K562 (cell line): ENCODE measurements around the gene PARD3B. TPM values are rescaled to one million over a fixed set of nuclear protein-coding genes. Genes with fewer than 3 reads are reported as not detected.

Experiments used
- ATAC-seq: fragments of 200-7000 bp; cut with Tn5 transposase; 3 replicates; pipeline ENCODE4 v1.9.1; 2020; ENCODE audit warnings: moderate library complexity
- BruUV-seq: library from RNA; stranded (reverse); fragments of 400-500 nt; replicated peaks from 2 replicates; lab custom pipeline; 2021; lab: Mats Ljungman, UMichigan
- CTCF ChIA-PET: fragments of 300-600 bp; formaldehyde crosslinking; extraction: SDS; loops from one replicate; lab custom pipeline; 2021; ENCODE audit warnings: low intra/inter-chr PET ratio; lab: Yijun Ruan, JAX
- POLR2A ChIA-PET: fragments of 300-600, 350-650 bp; sonication (Branson Sonifier 250); formaldehyde crosslinking; extraction: SDS; loops from one replicate; lab custom pipeline; 2021; ENCODE audit warnings: antibody characterized with exemption, inconsistent platforms; lab: Yijun Ruan, JAX
- DNase-seq, 4 experiments: peaks; one replicate each; pipeline versions ENCODE4 v3.0.0 to v3.0.0-alpha.2; 2011 to 2018; ENCODE audit warnings: low spot score in 3 of 4, mixed read lengths in 3 of 4; ENCODE audit errors: extremely low read depth in 1 of 4
- FAIRE-seq: peaks from 2 replicates; lab custom pipeline; 2011; peaks lifted over from hg19 to GRCh38; lab: Jason Lieb, UNC
- H2AFZ ChIP-seq: 2 replicates; pipeline ENCODE4 v1.6.0; 2011; ENCODE audit warnings: low read depth, low read length, control low read depth, inconsistent platforms
- H3K27ac ChIP-seq: fragments of 200-600 bp; 3 replicates; pipeline ENCODE4 v1.8.0; 2011; ENCODE audit warnings: low read depth, mild to moderate bottlenecking, control low read depth, inconsistent platforms, low read length, moderate library complexity, mixed read lengths; ENCODE audit errors: extremely low read depth
- H3K27me3 ChIP-seq, 2 experiments: fragments of 300-600 bp in 1 of 2; 2 replicates in 1 of 2; 3 replicates in 1 of 2; pipeline versions ENCODE4 v1.6.0 to v1.8.0; 2011; ENCODE audit warnings: inconsistent platforms in 2 of 2, low read length in 2 of 2, mild to moderate bottlenecking in 1 of 2, mixed read lengths in 1 of 2, moderate library complexity in 1 of 2; ENCODE audit not compliant: control insufficient read depth in 2 of 2, insufficient read depth in 2 of 2
- H3K36me3 ChIP-seq: fragments of 300-600 bp; 3 replicates; pipeline ENCODE4 v1.8.0; 2011; ENCODE audit warnings: mild to moderate bottlenecking, low read length, inconsistent platforms; ENCODE audit not compliant: control insufficient read depth, insufficient read depth
- H3K4me1 ChIP-seq, 2 experiments: fragments of 200-600 bp in 1 of 2; replicated peaks in 1 of 2; 2 replicates in 1 of 2; 3 replicates in 1 of 2; pipeline versions ENCODE4 v1.5.1 to v1.8.0; 2011; ENCODE audit warnings: inconsistent platforms in 2 of 2, low read length in 2 of 2, mild to moderate bottlenecking in 1 of 2, mixed read lengths in 1 of 2, moderate library complexity in 1 of 2; ENCODE audit not compliant: control insufficient read depth in 2 of 2, insufficient read depth in 2 of 2
- H3K4me2 ChIP-seq: 2 replicates; pipeline ENCODE4 v1.6.1; 2011; ENCODE audit warnings: low read length, control low read depth, inconsistent platforms, mixed read lengths; ENCODE audit not compliant: insufficient read depth
- H3K4me3 ChIP-seq: fragments of 200-600 bp; sonication (generic), shearing (Covaris generic); 2 replicates; pipeline ENCODE4 v1.5.1; 2016; ENCODE audit warnings: control low read depth, inconsistent platforms
- H3K79me2 ChIP-seq: fragments of 200-600 bp; 3 replicates; pipeline ENCODE4 v1.8.0; 2011; ENCODE audit warnings: low read length, inconsistent platforms; ENCODE audit not compliant: control insufficient read depth, insufficient read depth
- H3K9ac ChIP-seq, 2 experiments: 2 replicates each; pipeline versions ENCODE4 v1.6.0 to v1.6.1; 2011; ENCODE audit warnings: low read depth in 2 of 2, low read length in 2 of 2, control low read depth in 1 of 2, inconsistent platforms in 1 of 2, mild to moderate bottlenecking in 1 of 2, mixed read lengths in 1 of 2; ENCODE audit not compliant: insufficient read depth in 1 of 2
- H3K9me1 ChIP-seq: one replicate; pipeline ENCODE4 v1.6.0; 2011; ENCODE audit warnings: inconsistent platforms, mild to moderate bottlenecking, low read length, moderate library complexity; ENCODE audit not compliant: control insufficient read depth, insufficient read depth
- H3K9me3 ChIP-seq: replicated peaks from 2 replicates; pipeline ENCODE4 v1.5.1; 2011; ENCODE audit warnings: low read depth, low read length, inconsistent platforms; ENCODE audit not compliant: control insufficient read depth, insufficient read depth
- H4K20me1 ChIP-seq: replicated peaks from 2 replicates; pipeline ENCODE4 v1.6.1; 2011; ENCODE audit warnings: low read length, inconsistent platforms, mixed read lengths; ENCODE audit not compliant: control insufficient read depth, insufficient read depth
- BACH1 ChIP-seq: fragments of 200-800 bp; sonication (Bioruptor generic); IDR thresholded peaks from 2 replicates; pipeline ENCODE4 v1.6.1; 2016; ENCODE audit warnings: missing genetic modification characterization, missing compliant biosample characterization
- CBFB ChIP-seq: sonication (generic); formaldehyde crosslinking; IDR thresholded peaks from 2 replicates; pipeline ENCODE4 v1.4.0; 2020; ENCODE audit warnings: mild to moderate bottlenecking, missing genetic modification reagents
- CHD2 ChIP-seq: IDR thresholded peaks from 2 replicates; pipeline ENCODE4 v1.6.1; 2011; ENCODE audit warnings: low read depth, low read length
- CREM ChIP-seq: IDR thresholded peaks from 2 replicates; pipeline ENCODE4 v1.6.1; 2014; ENCODE audit warnings: antibody characterized with exemption, low read depth
- DDX20 ChIP-seq: fragments of 450-650 bp; IDR thresholded peaks from 2 replicates; pipeline ENCODE4 v1.6.1; 2016; ENCODE audit warnings: missing genetic modification characterization, low read depth, mild to moderate bottlenecking, missing compliant biosample characterization, moderate library complexity
- FOSL1 ChIP-seq: fragments of 200-800 bp; sonication (Bioruptor generic); conservative IDR thresholded peaks from 2 replicates; pipeline ENCODE4 v1.6.1; 2016; ENCODE audit warnings: missing genetic modification characterization, missing compliant biosample characterization
- FOXJ2 ChIP-seq: fragments of 200-800 bp; sonication (Bioruptor generic); IDR thresholded peaks from 2 replicates; pipeline ENCODE4 v1.6.1; 2016; ENCODE audit warnings: missing genetic modification characterization, missing compliant biosample characterization
- FOXP1 ChIP-seq: sonication (generic); formaldehyde crosslinking; IDR thresholded peaks from 2 replicates; pipeline ENCODE4 v1.8.0; 2022; ENCODE audit warnings: mild to moderate bottlenecking, missing genetic modification reagents
- GABPB1 ChIP-seq: sonication (generic); formaldehyde crosslinking; IDR thresholded peaks from 2 replicates; pipeline ENCODE4 v1.8.0; 2022; ENCODE audit warnings: mild to moderate bottlenecking, missing genetic modification reagents
- GABPB2 ChIP-seq: fragments of 250-450 bp; sonication (Bioruptor Pico); conservative IDR thresholded peaks from 2 replicates; pipeline ENCODE4 v1.5.1; 2021; ENCODE audit warnings: mild to moderate bottlenecking
- GTF2F1 ChIP-seq: IDR thresholded peaks from 2 replicates; pipeline ENCODE4 v1.6.1; 2011; ENCODE audit warnings: low read depth, low read length, improper control_type of control experiment
- MECOM ChIP-seq: fragments of 250-450 bp; sonication (Bioruptor Pico); IDR thresholded peaks from 2 replicates; pipeline ENCODE4 v1.8.0; 2022; ENCODE audit warnings: inconsistent platforms
- MLX ChIP-seq, 2 experiments: fragments of 450-650 bp in 1 of 2; sonication (generic) in 1 of 2; formaldehyde crosslinking; conservative IDR thresholded peaks; 2 replicates each; pipeline versions ENCODE4 v1.4.0 to v1.8.1; 2020 to 2022; ENCODE audit warnings: mild to moderate bottlenecking in 1 of 2, missing genetic modification reagents in 1 of 2
- NCOA6 ChIP-seq: fragments of 450-650 bp; IDR thresholded peaks from 2 replicates; pipeline ENCODE4 v1.6.1; 2017; ENCODE audit warnings: mild to moderate bottlenecking
- TCF7L2 ChIP-seq: fragments of 150-350 bp; IDR thresholded peaks from 2 replicates; pipeline ENCODE4 v1.6.1; 2016; ENCODE audit warnings: low read depth, mild to moderate bottlenecking, low read length, moderate library complexity
- ZFX ChIP-seq: sonication (generic); formaldehyde crosslinking; IDR thresholded peaks from 2 replicates; pipeline ENCODE4 v1.8.0; 2022; ENCODE audit warnings: mild to moderate bottlenecking, missing genetic modification reagents, moderate library complexity
- ZKSCAN8 ChIP-seq: fragments of 200-800 bp; sonication (Bioruptor generic); IDR thresholded peaks from 2 replicates; pipeline ENCODE4 v1.6.1; 2016; ENCODE audit warnings: missing genetic modification characterization, missing compliant biosample characterization
- ZNF589 ChIP-seq: fragments of 200-800 bp; sonication (Bioruptor generic); IDR thresholded peaks from 2 replicates; pipeline ENCODE4 v1.6.1; 2016; ENCODE audit warnings: low read depth, missing genetic modification characterization, missing compliant biosample characterization
- in situ Hi-C: fragments of 300-500 bp; cut with MboI; formaldehyde crosslinking; loops from 4 replicates; pipeline ENCODE4 v1.15.0; 2018; ENCODE audit warnings: inconsistent platforms, mixed read lengths
- intact Hi-C: fragments of 100-400 bp; cut with micrococcal nuclease; formaldehyde crosslinking; loops from 2 replicates; pipeline ENCODE4 v1.14.2; 2022
- polyA plus RNA-seq, 8 experiments: library from polyadenylated mRNA; depleted of rRNA in 4 of 8; stranded (reverse) in 5 of 8; unstranded in 3 of 8; fragments of >200 nt; fragmentation: Nextera tagmentation in 2 of 8; fragmentation: Illumina TruSeq in 1 of 8; extraction: Ambion mirVana in 2 of 8; extraction: Trizol in 1 of 8; gene quantifications; 2 replicates each; pipeline versions ENCODE4 v1.2.1 to v1.2.3, GENCODE V29; 2011 to 2014; ENCODE audit warnings: inconsistent platforms in 1 of 8, missing spikeins in 1 of 8
- total RNA-seq, 7 experiments: library from RNA; depleted of rRNA in 6 of 7; stranded (reverse); fragments of >200 nt in 6 of 7; fragmentation: Illumina TruSeq in 2 of 7; extraction: Trizol in 2 of 7; gene quantifications; 2 replicates each; pipeline versions ENCODE4 v1.2.1 to v1.2.3, GENCODE V29; 2011 to 2021; ENCODE audit warnings: low replicate concordance in 1 of 7
- TF ChIP-seq, protein P1 (sequence below): conservative IDR thresholded peaks from 2 replicates; pipeline ENCODE4 v1.6.1; 2011; ENCODE audit warnings: low read depth, mild to moderate bottlenecking, low read length; ENCODE audit not compliant: control insufficient read depth
- TF ChIP-seq, protein P2 (sequence below), 2 experiments: fragments of 250-450 bp in 1 of 2; fragments of 450-650 bp in 1 of 2; sonication (Bioruptor Pico) in 1 of 2; IDR thresholded peaks; 2 replicates each; pipeline versions ENCODE4 v1.6.1 to v1.8.0; 2016 to 2021; ENCODE audit warnings: mild to moderate bottlenecking in 2 of 2, moderate library complexity in 2 of 2, missing compliant biosample characterization in 1 of 2, missing genetic modification characterization in 1 of 2

PARD3B gene
- total and polyA plus RNA-seq, 9 of the 15 experiments (the other 6 are each of a cell fraction or from before 2014, with no cell fraction given), result 0.15 to 3.0 (median 1.1) TPM

GRCh38 chr2:205448189-205448588, 902.9 kb downstream of the PARD3B start:
- FAIRE-seq, result no peak
- Histone ChIP-seq H3K4me3 (no peak overlapping the region), H3K9me1 (no peaks in the 10 kb centered on the region), H2AFZ (no peak overlapping the region), H4K20me1 (no peaks in the 10 kb centered on the region), H3K36me3 (no peaks in the 10 kb centered on the region), H3K9me3 (no peaks in the 10 kb centered on the region), H3K27ac (no peak overlapping the region), H3K4me2 (no peak overlapping the region), H3K9ac (no peak overlapping the region), H3K4me1 (no peaks in the 10 kb centered on the region), H3K27me3 (no peaks in the 10 kb centered on the region), H3K79me2 (no peaks in the 10 kb centered on the region)
- DNase-seq, result no peak
- in situ Hi-C loops (no loop called here), intact Hi-C loops (no loop called here)
- ChIA-PET CTCF (no interaction called here), POLR2A (no interaction called here)
- no TSS peak for BruUV-seq
- TF ChIP-seq TCF7L2 (no peak), ZFX (no peak), FOSL1 (tag) (no peak), FOXJ2 (tag) (no peak), ZNF589 (CRISPR knock-in tag) (no peak), BACH1 (tag) (no peak), CHD2 (no peak), GTF2F1 (no peak), MECOM (CRISPR knock-in tag) (no peak), NCOA6 (no peak), ZKSCAN8 (CRISPR knock-in tag) (no peak), GABPB2 (CRISPR knock-in tag) (no peak), DDX20 (tag) (no peak), GABPB1 (no peak), CBFB (CRISPR knock-in tag) (no peak), FOXP1 (CRISPR knock-in tag) (no peak), MLX (CRISPR knock-in tag; conservative IDR thresholded peaks at IDR 0.05) (no peak), CREM (no peak)
- TF ChIP-seq, protein P1, sequence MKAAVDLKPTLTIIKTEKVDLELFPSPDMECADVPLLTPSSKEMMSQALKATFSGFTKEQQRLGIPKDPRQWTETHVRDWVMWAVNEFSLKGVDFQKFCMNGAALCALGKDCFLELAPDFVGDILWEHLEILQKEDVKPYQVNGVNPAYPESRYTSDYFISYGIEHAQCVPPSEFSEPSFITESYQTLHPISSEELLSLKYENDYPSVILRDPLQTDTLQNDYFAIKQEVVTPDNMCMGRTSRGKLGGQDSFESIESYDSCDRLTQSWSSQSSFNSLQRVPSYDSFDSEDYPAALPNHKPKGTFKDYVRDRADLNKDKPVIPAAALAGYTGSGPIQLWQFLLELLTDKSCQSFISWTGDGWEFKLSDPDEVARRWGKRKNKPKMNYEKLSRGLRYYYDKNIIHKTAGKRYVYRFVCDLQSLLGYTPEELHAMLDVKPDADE, result no peak
- TF ChIP-seq, protein P2, sequence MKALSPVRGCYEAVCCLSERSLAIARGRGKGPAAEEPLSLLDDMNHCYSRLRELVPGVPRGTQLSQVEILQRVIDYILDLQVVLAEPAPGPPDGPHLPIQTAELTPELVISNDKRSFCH (CRISPR knock-in tag; IDR thresholded peaks at IDR 0.05), result no peak
- TF ChIP-seq, protein P2 (tag; IDR thresholded peaks at IDR 0.05), result no peak
- ATAC-seq, result no peak
